Mammary epithelial cell (primary cell): ENCODE data around the gene ITPKA.

ENCODE experiments used
- CTCF ChIP-seq, 2 donors: IDR thresholded peaks in 1 of 2; conservative IDR thresholded peaks in 1 of 2; 2 replicates each; pipeline ENCODE4 v1.5.1; 2011 to 2012; ENCODE audit warnings: inconsistent platforms in 2 of 2, low read length in 2 of 2, mild to moderate bottlenecking in 2 of 2, control low read depth in 1 of 2, low read depth in 1 of 2; ENCODE audit not compliant: insufficient read depth in 1 of 2; ENCODE audit errors: extremely low read depth in 1 of 2
- EZH2 ChIP-seq: IDR thresholded peaks from 2 replicates; pipeline ENCODE4 v1.6.1; 2012; ENCODE audit warnings: low read length, inconsistent platforms, borderline replicate concordance

GRCh38 chr15:41503669-41504010, 10.0 kb downstream of the ITPKA start:
- TF ChIP-seq CTCF (conservative IDR thresholded peaks at IDR 0.05 in 1 of 2, IDR thresholded peaks at IDR 0.05 in 1 of 2; ENCODE audit: extremely low read depth in 1 of 2, insufficient read depth in 1 of 2, low read depth in 1 of 2, low read length in 2 of 2) = no peak
- TF ChIP-seq EZH2 = no peak
